Fibroblast of the aortic adventitia (primary cell): ENCODE data around the gene ELMO1. TPM values are rescaled to one million over a fixed set of nuclear protein-coding genes. Genes with fewer than 3 reads are reported as not detected.

Experiments
- DNase-seq: peaks from one replicate; pipeline ENCODE4 v3.0.0-alpha.2; 2010; ENCODE audit warnings: low read depth
- H3K4me3 ChIP-seq: 2 replicates; pipeline ENCODE4 v1.5.1; 2011; ENCODE audit warnings: low read depth, mild to moderate bottlenecking, control low read depth, low read length, moderate library complexity
- CTCF ChIP-seq: IDR thresholded peaks from 2 replicates; pipeline ENCODE4 v1.5.1; 2011; ENCODE audit warnings: mild to moderate bottlenecking, low read length, control low read depth, inconsistent platforms; ENCODE audit not compliant: insufficient read depth
- total RNA-seq: library from RNA; depleted of rRNA; stranded (reverse); fragments of >200 nt; gene quantifications from 2 replicates; pipeline ENCODE4 v1.2.3, GENCODE V29; 2012; ENCODE audit warnings: low replicate concordance

ELMO1 gene
- total RNA-seq, 1 donor = 1.3 TPM

- no peak overlapping the region for H3K4me3 ChIP-seq
- no peak for DNase-seq
- TF ChIP-seq CTCF = no peak
Observed at GRCh38 chr7:37110660-37111424, 337.8 kb downstream of the ELMO1 start.

DNA sequence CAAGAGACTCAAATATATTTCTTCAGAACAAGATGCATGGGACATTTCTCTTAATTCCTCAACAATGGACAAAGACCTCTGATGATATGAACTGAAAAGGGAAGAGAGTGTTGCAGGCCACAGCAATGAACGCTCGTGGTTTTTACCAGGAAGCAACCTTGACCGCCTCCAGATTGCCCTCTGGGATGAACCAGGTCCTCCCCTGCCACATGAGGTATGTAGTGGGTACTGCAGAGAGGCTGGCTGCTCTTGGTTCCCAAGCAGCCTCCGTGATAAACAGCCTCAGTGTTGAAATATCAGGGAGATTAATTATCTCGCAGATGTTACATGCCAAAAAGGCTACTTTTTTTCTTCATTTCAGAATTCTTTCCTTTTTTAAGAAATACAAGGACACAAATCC is 338.8 kb downstream of the ELMO1 start:
- DNase-seq = no peak
- H3K4me3 ChIP-seq = no peak overlapping the region
- no peak for TF ChIP-seq CTCF

GRCh38 chr7:37109016-37109683 is 339.5 kb downstream of the ELMO1 start:
- DNase-seq = no peak
- H3K4me3 ChIP-seq = no peak overlapping the region
- no peak for TF ChIP-seq CTCF

DNA sequence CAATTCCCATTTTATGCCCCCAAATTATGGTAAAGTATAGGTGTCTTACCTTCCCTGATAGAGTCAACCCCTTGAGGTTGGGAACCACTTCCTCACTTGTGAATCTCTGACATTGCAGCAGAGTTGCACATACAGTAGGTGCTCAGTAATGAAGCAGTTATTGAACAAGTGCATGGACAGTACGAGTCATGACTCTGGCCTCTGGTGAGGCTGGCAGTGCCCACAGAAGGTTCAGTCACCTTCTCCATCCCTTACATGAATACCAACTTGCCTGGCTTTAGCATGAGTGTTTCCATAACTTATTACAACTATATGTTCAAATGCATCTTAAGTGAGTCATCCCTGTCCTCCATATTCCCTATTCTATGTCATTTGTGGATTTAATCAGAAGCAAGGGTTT is 340.0 kb downstream of the ELMO1 start:
- H3K4me3 ChIP-seq = no peak overlapping the region
- no peak for TF ChIP-seq CTCF
- no peak for DNase-seq

GRCh38 chr7:37107047-37107750 is 341.5 kb downstream of the ELMO1 start:
- no peak for TF ChIP-seq CTCF
- no peak for DNase-seq

GRCh38 chr7:37105762-37106161 is 342.9 kb downstream of the ELMO1 start:
- DNase-seq = no peak
- TF ChIP-seq CTCF = no peak
- no peak overlapping the region for H3K4me3 ChIP-seq

More at GRCh38 chr7:37107047-37107750, 341.5 kb downstream of the ELMO1 start:
- no peak overlapping the region for H3K4me3 ChIP-seq
